GM06990 (cell line): ENCODE data around the gene NEAT1.

Experiments
- DNase-seq: peaks from one replicate; pipeline ENCODE4 v3.0.0-alpha.2; 2011; ENCODE audit not compliant: insufficient read length; ENCODE audit errors: extremely low read depth
- H3K27me3 ChIP-seq: replicated peaks from 2 replicates; pipeline ENCODE4 v1.6.0; 2011; ENCODE audit warnings: low read length; ENCODE audit not compliant: control insufficient read depth, insufficient read depth
- H3K36me3 ChIP-seq: 2 replicates; pipeline ENCODE4 v1.5.1; 2011; ENCODE audit warnings: low read length; ENCODE audit not compliant: control insufficient read depth, insufficient read depth
- H3K4me3 ChIP-seq: replicated peaks from 2 replicates; pipeline ENCODE4 v1.5.1; 2011; ENCODE audit warnings: low read depth, mild to moderate bottlenecking, control low read depth, low read length
- TF ChIP-seq, protein P1 (sequence below): IDR thresholded peaks from 2 replicates; pipeline ENCODE4 v1.5.1; 2011; ENCODE audit warnings: low read length, control low read depth, mild to moderate bottlenecking, inconsistent platforms; ENCODE audit not compliant: insufficient read depth, poor library complexity, severe bottlenecking

Gene NEAT1

DNA sequence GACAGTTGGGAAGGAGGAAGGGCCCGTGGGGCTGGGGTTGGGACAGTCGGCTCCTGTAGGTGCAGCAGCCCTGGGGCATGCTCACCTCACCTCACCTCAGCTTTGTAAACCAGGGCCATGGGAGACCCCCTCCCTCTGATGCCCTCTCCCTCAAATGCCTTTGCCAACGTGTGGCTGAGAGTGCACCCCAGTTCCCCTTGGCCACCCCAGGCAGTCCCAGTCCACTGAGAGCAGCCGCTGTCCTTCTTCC, 4.2 kb upstream of the NEAT1 start:
- H3K4me3 ChIP-seq: peak overlapping the region; percentile 74
- TF ChIP-seq, protein P1, sequence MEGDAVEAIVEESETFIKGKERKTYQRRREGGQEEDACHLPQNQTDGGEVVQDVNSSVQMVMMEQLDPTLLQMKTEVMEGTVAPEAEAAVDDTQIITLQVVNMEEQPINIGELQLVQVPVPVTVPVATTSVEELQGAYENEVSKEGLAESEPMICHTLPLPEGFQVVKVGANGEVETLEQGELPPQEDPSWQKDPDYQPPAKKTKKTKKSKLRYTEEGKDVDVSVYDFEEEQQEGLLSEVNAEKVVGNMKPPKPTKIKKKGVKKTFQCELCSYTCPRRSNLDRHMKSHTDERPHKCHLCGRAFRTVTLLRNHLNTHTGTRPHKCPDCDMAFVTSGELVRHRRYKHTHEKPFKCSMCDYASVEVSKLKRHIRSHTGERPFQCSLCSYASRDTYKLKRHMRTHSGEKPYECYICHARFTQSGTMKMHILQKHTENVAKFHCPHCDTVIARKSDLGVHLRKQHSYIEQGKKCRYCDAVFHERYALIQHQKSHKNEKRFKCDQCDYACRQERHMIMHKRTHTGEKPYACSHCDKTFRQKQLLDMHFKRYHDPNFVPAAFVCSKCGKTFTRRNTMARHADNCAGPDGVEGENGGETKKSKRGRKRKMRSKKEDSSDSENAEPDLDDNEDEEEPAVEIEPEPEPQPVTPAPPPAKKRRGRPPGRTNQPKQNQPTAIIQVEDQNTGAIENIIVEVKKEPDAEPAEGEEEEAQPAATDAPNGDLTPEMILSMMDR: no peak
- no peaks in the 10 kb centered on the region for H3K27me3 ChIP-seq
- H3K36me3 ChIP-seq: peaks cover 5% of the 10 kb centered on the region
- no peak for DNase-seq

DNA sequence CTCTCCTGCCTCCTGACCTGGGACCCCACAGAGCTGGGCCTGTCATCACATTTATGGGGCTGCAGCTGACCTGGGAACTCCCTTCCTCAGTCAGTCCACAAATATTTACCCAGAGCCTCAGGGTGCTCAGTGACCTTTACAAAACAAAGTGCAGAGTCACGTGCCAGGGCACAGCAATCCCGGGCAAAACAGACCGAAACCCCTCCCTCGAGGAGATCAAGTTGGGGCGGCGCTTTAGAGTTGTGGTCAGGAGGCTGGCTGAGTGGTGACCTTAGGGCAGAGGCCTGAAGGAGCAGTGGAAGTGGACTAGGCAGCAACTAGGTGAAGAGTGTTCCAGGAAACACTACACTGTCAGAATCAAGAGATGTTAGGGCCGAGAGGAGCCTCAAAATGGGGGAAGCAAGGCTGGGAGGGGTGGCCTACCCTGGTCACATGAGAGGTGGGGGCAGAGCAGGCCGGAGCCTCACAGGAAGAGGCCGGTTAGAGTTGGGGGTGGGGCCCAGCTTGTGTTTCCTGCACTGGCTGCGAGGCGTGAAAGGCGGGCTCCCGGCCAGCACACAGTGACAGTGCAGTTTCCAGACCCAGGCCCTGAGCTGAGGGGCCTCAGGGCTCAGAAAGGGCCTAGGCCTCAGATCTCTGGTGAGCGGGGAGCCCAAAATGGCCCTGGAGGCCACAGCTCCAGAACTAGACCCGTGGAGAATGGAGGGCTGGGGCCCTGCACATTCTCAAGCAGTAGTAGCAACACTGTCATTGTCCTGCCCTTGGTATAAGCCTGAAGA, 3.7 kb upstream of the NEAT1 start:
- TF ChIP-seq, protein P1: no peak
- DNase-seq: peak; percentile 92
- Histone ChIP-seq H3K27me3 (no peaks in the 10 kb centered on the region), H3K4me3 (peak overlapping the region; percentile 74), H3K36me3 (peaks cover 2% of the 10 kb centered on the region; the same call in 1 of the 2 replicates)

DNA sequence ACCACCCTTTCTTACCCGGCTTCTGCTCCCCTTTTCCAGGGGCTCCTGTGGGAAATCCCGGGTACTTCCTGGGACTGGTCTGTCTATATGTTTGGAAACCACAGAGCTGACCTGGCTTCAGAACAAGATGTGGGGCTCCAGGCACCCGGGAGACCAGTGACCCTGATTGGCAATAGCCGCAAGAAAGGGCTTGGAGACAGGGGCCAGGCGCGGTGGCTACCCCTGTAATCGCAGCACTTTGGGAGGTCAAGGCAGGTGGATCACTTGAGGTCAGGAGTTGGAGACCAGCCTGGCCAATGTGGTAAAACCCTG, 3.2 kb upstream of the NEAT1 start:
- Histone ChIP-seq H3K36me3 (no peaks in the 10 kb centered on the region), H3K4me3 (peak overlapping the region; percentile 74), H3K27me3 (no peaks in the 10 kb centered on the region)
- TF ChIP-seq, protein P1: no peak
- no peak for DNase-seq

DNA sequence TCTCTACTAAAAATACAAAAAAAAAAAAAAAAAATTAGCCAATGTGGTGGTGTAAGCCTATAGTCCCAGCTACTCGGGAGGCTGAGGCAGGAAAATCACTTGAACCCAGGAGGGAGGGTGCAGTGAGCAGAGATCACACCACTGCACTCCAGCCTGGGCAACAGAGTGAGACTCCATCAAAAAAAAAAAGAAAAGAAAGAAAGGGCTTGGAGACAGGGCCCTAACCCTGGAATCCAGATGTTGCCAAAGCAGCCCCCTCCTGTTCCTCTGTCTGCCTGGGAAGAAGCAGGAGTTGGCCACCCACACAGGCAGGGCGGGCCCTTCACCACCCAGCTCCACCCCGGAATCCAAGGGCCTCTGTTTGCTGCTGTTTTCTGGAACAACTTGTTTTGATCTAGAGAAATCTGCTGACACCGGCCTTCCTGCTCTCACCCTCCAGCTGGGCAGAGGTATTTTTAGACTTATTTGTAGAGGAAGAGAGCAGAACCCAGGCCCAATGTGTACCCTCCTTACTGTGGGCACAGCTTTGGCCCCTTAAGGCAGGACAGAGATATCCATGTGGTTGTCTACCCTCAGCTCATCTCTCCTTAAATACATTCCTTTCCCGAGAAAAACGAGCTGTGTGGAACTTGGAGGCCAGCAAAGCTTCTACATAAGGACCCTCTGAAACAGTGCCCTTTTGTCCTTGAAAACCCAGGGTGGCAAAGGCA, 2.7 kb upstream of the NEAT1 start:
- TF ChIP-seq, protein P1: no peak
- Histone ChIP-seq H3K4me3 (peak overlapping the region; percentile 74), H3K27me3 (no peaks in the 10 kb centered on the region), H3K36me3 (no peaks in the 10 kb centered on the region)
- peak; percentile 66 for DNase-seq

DNA sequence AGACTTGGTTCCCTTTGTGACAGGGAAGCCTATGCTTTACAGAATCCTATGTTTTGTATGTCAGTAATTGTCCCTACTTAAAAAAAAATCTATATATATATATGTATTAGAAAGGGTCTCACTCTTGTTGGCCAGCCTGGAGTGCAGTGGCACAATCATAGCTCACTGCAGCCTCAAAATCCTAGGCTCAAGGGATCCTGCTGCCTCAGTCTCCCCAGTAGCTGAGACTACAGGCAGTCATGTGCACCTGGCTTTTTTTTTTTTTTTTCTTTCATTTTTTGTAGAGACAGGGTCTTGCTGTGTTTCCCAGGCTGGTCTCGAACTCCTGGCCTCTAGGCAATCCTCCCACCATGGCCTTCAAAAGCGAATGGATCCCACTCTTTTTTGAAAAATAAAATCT, 2.1 kb upstream of the NEAT1 start:
- no peaks in the 10 kb centered on the region for H3K27me3 ChIP-seq
- no peaks in the 10 kb centered on the region; the same call in 1 of the 2 replicates for H3K36me3 ChIP-seq
- no peak for DNase-seq
- TF ChIP-seq, protein P1: no peak
- peak overlapping the region; percentile 74 for H3K4me3 ChIP-seq
